GM04503 (cell line): Measurements from ENCODE around the gene OR52I2.

Experiments used
- DNase-seq: peaks from one replicate; pipeline ENCODE4 v3.0.0-alpha.2; 2012; ENCODE audit warnings: low read depth

The OR52I2 gene

DNA sequence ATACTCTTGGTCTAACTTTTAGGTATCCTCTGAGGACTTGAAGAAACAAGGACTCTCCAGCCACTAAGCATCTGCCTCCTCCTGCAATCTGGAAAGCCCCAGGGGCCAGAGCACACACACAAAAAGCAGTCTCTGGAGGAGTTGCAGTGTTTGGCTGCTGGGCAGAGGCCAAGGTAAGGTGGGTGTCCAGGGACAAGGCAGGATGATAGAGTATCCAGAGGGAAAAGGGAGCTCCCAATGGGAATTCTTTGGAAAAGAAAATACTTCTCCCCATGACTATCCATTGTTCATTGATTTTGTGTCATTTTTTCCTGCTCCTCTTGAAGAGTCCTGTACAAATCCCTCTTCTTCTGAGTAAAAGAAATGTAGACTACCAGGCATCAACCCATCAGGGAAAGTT, at the start of gene OR52I2:
Gene OR52I2 (plus strand): TSS at position 301 of the 400 bp plus-strand sequence.
- DNase-seq: no peak

DNA sequence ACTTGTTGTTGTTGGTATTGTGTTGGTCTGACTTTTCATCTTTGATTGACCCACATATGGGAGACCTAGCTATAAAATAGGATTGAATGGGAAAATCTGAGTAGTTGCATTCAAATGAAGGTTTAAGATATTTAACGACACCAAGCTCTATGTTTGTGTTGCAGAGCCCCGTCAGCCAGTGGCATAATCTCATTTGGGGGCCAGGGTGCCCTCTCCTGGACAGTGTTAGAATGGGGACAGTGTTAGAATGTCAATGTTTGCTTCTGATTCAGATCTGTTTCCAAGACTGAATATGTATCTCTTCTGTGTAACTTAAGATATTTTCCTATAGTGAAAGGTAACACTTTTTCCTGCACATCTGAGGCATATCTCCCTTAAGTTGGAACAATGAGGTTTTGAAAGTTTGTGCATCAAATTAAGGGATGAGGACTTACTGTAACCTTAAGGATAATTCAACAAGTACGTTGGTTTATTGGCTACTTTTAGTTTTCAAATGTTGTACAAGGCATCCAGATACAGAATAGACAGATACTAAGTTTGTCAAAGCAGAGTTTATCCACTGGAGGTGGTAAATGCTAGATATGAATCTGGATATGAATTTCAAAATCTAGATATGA, 41.8 kb upstream of the OR52I2 start:
- no peak for DNase-seq

DNA sequence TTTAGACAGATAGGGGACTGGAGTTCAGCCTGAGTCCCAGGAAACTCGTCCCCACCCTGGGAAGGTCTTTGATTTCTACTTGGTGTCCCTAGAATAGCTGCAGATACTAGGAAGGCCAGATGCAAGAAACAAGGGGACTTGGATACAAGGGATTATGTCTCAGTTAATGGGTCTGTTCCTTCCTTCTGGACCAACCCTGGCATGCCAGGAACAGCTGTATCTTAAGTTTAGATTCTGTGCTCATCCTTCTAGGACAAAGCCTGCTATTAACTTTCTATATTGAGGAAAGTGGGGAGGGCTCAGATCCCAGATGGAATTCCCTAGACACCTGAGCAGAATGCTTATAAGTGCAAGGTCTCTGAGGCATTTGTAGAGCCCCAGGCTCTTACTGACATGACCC, 40.5 kb upstream of the OR52I2 start:
- no peak for DNase-seq

DNA sequence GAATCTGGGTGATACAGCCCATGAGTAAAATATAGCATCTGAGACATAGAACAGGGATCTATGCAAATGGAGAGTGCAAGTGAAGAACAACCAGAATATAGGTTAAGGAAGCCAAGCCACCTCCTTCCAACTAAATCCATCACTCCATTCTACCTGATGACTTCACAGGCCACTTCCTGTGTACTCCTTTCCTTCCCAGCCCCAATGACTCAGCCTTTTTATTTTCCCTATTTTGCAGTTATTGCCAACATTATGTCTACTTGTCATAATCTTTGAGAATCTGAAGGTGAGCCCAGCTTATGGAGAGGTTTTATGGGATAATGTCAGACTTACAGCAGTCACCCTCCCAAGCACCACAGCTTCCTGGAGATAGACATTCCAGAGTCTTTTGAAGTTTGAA, 38.0 kb upstream of the OR52I2 start:
- no peak for DNase-seq

DNA sequence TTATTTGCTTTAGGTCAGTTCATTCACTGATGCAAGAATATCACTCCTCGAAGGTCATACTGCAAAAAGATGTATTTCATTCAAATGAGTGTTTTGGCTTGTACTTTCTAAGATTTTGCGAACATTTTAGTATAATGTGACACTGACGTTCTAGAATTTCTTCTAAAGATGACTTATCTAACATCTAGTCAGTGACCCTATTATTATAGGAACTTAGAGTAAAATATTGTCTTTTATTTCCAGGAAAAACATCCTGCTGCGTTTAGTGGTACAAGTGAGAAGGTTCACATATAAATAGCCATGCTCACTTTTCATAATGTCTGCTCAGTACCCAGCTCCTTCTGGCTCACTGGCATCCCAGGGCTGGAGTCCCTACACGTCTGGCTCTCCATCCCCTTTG, 36.7 kb upstream of the OR52I2 start, which contains the start of gene OR52M1:
Gene OR52M1 (plus strand): TSS at position 301 of the 400 bp plus-strand sequence. CDS start 0 bp downstream, at position 301.
- no peak for DNase-seq

DNA sequence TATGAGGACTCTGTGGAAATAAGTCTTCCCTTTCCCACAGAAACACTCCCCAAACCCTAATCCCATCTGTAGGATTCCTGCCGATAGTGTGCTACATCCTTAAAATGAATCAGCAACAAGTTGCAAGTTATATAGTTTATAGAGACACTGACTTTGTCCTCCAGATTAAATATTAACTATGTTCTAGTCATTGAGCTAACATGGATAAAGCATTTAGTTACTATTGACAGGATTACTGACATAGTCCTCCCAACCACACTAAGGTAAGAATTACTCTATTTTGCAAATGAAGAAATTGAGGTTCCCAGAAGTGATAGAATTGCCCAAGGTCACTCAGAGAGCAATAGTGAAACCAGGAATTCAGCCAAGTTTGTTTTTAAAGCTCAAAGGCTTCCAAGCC, 34.7 kb upstream of the OR52I2 start:
- DNase-seq: no peak

GRCh38 chr11:4547416-4547815, 34.1 kb upstream of the OR52I2 start:
- no peak for DNase-seq

- DNase-seq: no peak
These were observed 30.1 kb upstream of the OR52I2 start for GRCh38 chr11:4551346-4551979.

GRCh38 chr11:4559527-4560440, 21.8 kb upstream of the OR52I2 start:
- no peak for DNase-seq

DNA sequence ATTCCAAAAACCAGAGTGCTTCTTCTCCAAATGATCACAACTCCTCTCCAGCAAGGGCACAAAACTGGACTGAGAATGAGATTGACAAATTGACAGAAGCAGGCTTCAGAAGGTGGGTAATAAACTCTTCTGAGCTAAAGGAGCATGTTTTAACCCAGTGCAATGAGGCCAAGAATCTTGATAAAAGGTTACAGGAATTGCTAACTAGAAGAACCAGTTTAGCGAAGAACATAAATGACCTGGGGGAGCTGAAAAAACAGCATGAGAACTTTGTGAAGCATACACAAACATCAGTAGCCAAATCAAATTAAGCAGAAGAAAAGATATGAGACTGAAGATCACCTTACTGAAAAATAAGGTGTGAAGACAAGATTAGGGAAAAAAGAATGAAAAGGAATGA, 21.1 kb upstream of the OR52I2 start:
- DNase-seq: no peak

DNA sequence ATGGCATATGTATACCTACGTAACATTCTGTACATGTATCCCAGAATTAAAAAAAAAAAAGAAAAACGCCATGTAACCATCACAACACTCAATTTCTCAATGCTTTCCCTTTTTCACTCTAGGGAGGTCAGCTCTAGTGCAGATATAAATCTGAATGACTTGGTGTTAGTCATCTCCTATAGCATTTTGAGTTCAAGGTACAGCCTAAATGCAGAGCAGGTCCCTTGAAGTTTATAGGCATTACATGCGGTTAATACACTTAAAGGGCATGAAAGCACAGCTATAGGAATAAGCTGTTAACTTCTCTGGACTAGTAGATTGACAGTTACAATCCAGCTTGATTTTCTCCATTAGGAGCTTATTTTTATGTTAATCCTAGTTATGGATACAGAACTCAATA, 16.2 kb upstream of the OR52I2 start:
- no peak for DNase-seq

DNA sequence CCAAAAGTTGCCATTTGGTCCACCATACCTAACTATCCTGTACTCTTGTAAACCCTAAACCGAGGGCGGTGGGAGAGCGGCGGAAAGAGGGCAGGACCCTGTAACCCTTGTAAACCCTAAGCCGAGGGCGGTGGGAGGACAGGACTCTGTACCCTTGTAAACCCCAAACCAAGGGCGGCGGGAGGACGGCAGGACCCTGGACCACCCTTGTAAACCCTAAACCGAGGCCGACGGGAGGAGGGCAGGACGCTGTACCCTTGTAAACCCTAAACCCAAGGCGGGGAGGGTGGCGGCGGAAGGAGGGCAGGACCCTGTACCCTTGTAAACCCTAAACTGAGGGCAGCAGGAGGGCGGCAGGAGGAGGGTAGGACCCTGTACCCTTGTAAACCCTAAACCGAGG, 12.5 kb upstream of the OR52I2 start:
- DNase-seq: no peak

DNA sequence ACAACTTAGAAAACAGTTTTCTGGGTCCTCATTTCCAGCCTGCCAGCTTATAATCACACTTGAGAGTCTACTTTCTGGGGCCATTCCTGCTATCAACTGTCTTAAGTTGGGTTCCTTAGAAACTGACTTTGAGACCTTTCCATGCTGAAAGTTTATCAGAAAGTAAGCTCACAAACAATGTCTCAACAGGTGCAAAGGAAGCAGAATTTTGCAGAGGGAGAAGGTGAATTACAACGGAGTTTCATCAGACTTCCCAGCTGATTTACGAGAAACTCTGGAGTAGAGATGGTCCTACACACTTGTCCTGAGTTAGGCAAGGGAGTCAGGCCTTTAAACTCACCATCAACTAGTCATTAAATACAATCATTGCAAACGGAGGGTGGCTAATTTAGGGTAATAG, 4.7 kb upstream of the OR52I2 start:
- DNase-seq: no peak

GRCh38 chr11:4577761-4578160, 3.8 kb upstream of the OR52I2 start:
- DNase-seq: no peak

DNA sequence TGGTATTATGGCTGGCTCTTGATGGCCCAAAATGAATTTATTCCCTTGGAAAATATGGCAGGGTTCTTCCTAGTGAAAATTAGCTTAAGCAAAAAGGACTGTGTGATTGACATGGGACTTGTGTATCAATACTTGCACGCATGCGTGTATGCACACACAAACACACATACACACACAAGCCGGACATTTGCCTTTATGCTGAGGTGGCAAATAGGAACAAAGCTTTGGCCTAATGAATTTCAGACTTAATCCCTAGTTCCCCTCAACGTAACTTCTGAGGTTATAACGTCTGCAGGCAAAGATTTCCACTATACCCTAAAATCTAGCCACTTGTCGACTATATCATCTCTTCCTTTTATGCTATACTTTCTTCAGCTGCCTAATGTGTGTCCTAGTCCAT, 2.9 kb upstream of the OR52I2 start:
- DNase-seq: no peak

DNA sequence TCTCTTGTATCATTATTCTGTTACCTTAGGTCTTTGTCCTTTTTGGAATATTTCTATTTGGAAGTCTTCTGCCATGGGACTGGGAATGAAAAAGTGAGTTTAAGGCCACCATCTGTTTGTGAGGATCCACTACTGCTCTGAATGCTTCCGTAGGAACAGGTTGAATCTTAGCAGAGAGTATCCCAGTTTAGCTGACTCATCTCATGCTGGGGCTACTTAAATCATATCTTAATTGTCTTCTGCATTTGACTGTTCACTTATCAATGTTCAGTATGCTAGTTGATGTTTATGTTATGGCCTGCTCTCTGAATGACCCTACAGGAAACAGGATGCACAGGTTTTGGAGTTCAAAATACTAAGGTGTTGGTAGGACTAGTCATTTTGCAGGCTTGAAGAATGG, 1.4 kb upstream of the OR52I2 start:
- no peak for DNase-seq

DNA sequence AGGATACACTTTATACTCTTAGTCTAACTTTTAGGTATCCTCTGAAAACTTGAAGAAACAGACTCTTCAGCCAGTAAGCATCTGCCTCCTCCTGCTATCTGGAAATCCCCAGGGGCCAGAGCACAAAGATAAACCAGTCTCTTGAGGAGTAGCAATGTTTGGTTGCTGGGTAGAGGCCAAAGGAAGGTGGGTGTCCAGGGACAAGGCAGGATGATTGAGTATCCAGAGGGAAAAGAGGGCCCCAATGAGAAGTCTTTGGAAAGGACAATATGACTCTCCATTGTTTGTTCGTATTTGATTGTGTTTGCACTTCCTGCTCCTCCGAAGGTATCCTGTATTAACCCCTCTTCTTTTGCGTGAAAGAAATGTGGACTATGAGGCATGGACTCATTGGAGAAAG, 7.5 kb downstream of the OR52I2 start:
- no peak for DNase-seq

GRCh38 chr11:4593739-4594138, 12.2 kb downstream of the OR52I2 start, which contains the start of gene OR52I1:
Gene OR52I1, plus strand, starts transcription at chr11:4594039. Its CDS starts 0 bp downstream, at chr11:4594039.
- no peak for DNase-seq

- DNase-seq: no peak
These were observed 23.5 kb downstream of the OR52I2 start for GRCh38 chr11:4605057-4605456.

- DNase-seq: no peak
These were observed 24.9 kb downstream of the OR52I2 start for GRCh38 chr11:4606231-4607015.

- DNase-seq: no peak
These were observed 25.6 kb downstream of the OR52I2 start for GRCh38 chr11:4607096-4607495.
